ENCODE measurements around the gene UBE2Q1.
A peak's percentile ranks its signal among the peaks of the same experiment; 100 is the strongest.

Gene UBE2Q1

DNA sequence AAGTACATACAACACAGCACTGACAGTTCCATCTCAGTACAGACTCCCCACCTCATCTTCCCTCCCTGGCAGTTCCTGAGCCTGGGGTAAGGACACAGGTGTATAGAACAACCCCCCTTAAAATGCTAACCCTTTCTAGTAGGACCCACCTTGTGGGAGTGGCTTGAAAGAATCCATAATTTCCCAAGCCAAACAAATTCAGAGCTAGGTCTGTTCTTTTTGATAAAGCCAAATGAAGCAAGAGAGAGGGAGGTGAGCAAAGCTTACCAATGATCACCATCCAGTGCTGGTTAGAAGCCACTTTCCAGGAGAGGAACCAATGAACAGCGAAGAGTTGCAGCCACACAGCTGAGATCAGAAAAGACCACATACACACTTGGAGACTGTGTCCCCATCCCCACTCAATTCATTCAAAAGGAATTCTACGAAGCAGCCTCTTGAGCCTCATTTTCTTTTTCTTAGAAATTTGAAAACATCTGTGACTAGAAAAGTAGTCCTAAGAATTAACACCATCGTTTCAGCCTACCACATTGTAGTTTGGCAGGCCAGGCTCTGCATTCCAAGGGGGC is 9.2 kb downstream of the UBE2Q1 start:
- no peak for DNase-seq (ENCODE audit: extremely low spot score)
- ChIA-PET CTCF (interaction anchor here (1.2 to 14.3 kb wide), 3 partner anchors 36 to 83 kb away, joined by 3 to 369 read pairs (median 42); no protein-coding TSS in a partner anchor), POLR2A (interaction anchor here (0.9 kb wide), 1 partner anchor 68 kb away, joined by 3 read pairs; no protein-coding TSS in a partner anchor)
- TF ChIP-seq, protein P1, sequence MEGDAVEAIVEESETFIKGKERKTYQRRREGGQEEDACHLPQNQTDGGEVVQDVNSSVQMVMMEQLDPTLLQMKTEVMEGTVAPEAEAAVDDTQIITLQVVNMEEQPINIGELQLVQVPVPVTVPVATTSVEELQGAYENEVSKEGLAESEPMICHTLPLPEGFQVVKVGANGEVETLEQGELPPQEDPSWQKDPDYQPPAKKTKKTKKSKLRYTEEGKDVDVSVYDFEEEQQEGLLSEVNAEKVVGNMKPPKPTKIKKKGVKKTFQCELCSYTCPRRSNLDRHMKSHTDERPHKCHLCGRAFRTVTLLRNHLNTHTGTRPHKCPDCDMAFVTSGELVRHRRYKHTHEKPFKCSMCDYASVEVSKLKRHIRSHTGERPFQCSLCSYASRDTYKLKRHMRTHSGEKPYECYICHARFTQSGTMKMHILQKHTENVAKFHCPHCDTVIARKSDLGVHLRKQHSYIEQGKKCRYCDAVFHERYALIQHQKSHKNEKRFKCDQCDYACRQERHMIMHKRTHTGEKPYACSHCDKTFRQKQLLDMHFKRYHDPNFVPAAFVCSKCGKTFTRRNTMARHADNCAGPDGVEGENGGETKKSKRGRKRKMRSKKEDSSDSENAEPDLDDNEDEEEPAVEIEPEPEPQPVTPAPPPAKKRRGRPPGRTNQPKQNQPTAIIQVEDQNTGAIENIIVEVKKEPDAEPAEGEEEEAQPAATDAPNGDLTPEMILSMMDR (IDR thresholded peaks at IDR 0.05; ENCODE audit: control extremely low read depth, extremely low read depth, low read depth, missing control alignments) = no peak

DNA sequence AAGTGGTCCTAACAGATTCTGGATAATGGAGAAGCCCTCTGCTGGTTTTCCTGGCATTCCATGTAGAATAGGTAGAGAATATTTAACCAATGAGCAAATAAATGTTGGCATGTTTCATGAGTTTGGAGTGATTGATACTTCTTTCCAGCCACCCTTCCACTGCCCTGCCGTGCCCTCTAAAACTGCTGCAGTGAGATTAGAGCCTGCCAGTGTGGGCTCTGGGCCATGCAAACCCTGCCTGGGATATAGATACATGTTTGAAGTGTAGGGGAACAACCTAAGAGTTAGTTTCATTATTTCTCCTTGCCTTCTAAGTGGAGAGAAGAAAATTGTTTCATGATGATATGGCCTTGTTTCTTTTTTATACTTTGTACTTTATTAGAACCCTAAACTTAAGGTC is 10.4 kb downstream of the UBE2Q1 start:
- ChIA-PET POLR2A (no interaction called here), CTCF (interaction anchor here (4.4 to 14.3 kb wide), 2 partner anchors 68 to 81 kb away, joined by 42 to 369 read pairs; no protein-coding TSS in a partner anchor)
- DNase-seq (ENCODE audit: extremely low spot score) = no peak
- TF ChIP-seq, protein P1 (IDR thresholded peaks at IDR 0.05; ENCODE audit: control extremely low read depth, extremely low read depth, low read depth, missing control alignments) = no peak

DNA sequence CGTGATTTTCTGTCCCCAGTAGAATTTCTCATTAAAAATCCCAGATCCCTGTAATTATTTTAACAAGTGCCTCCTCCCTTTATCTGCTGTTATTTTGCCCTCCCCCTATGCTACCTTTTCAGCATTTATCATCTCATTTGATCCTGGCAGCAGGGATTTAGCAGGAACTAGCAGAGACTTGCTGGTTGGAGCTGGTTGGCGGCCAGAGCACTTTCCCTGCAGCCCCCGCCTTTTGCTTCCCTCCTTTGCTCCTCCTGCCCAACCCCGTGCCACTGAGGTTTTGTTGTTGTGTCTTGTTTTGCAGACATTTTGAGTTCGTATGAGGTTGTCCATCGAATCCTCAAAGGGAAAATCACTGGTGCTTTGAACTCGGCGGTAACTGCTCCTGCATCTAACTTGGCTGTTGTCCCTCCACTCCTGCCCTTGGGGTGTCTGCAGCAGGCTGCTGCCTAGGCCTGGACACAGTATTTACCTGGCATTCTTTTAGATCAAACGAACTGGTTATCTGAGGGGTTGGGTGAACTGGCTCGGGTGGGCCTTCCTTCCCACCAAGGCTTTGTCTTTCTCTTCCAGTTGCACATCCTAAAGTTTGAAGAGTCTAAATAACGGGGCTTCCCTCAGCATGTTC is 11.2 kb downstream of the UBE2Q1 start:
- POLR2A ChIA-PET = interaction anchor here (0.7 kb wide), 1 partner anchor 61 kb away, joined by 3 read pairs; no protein-coding TSS in a partner anchor
- CTCF ChIA-PET = interaction anchor here (0.6 to 14.3 kb wide), 68 partner anchors 8 to 473 kb away, joined by 3 to 369 read pairs (median 4); partner anchors contain the start of genes SHE, TDRD10 and UBE2Q1
- DNase-seq (ENCODE audit: extremely low spot score) = no peak

DNA sequence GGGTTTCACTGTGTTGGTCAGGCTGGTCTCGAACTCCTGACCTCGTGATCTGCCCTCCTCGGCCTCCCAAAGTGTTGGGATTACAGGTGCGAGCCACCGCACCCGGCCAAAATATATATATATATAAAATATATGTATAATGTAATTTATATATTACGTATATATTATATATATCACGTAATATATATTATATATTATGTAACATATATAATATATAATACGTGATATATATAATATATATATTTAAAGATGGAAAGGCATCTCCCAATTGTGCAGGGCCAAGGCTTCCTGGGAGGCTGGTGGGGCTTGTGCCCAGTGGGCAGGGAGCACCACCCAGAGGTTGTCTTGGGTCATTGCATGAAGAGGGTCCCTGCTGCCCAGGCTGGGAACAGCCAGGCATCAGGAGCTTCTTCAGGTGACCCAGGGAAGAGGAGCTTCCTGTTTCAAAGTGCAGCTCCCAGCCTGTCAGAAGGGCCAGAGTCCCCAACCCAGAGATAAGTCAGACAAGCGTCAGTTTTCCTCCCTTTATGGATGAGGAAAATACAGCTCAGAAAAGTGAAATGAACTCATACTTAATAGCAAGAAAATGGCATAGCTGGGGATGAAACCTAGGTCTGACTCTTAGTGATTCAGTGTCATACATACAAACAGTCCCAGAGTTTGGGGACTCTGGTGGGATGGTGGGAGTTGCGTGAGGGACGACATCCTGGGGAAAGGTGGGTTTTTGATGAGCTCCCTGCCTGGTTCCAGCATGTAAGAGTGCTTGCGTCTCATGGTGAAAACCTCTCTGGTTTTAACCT is 12.0 kb downstream of the UBE2Q1 start:
- DNase-seq (ENCODE audit: extremely low spot score) = peak; percentile 82
- ChIA-PET CTCF (interaction anchor here (0.6 to 14.3 kb wide), 72 partner anchors 9 to 473 kb away, joined by 3 to 369 read pairs (median 4); partner anchors contain the start of genes SHE, TDRD10 and UBE2Q1), POLR2A (interaction anchor here (0.7 kb wide), 1 partner anchor 60 kb away, joined by 3 read pairs; no protein-coding TSS in a partner anchor)
- TF ChIP-seq, protein P1 (IDR thresholded peaks at IDR 0.05; ENCODE audit: control extremely low read depth, extremely low read depth, low read depth, missing control alignments) = peak; percentile 89

More for the DNA sequence above, 11.2 kb downstream of the UBE2Q1 start:
- TF ChIP-seq, protein P1 (IDR thresholded peaks at IDR 0.05; ENCODE audit: control extremely low read depth, extremely low read depth, low read depth, missing control alignments) = no peak

DNA sequence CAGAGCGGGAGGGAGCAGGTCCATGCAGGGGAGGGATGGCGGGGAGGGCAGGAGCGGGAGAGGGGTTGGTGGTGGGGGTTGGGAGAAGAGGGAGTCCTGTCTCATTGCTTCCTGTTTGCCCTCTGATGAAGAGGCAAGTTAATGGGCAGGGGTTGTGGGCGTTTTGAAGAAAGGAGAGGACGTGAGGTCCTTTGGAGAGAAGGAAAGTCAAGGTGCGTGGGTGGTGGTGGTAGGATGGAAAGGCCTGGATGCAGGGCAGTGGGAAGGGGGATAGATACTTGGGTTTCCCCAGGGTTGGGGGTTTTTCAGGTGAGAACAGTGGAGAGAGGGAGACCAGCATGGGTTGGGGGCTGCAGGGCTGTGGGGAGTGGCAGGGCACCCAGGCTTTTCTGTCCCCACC is 17.2 kb downstream of the UBE2Q1 start:
- DNase-seq (ENCODE audit: extremely low spot score) = no peak
- ChIA-PET POLR2A (no interaction called here), CTCF (interaction anchor here (0.9 to 10.7 kb wide), 3 partner anchors 46 to 61 kb away, joined by 3 to 60 read pairs (median 3); no protein-coding TSS in a partner anchor)
- TF ChIP-seq, protein P1 (IDR thresholded peaks at IDR 0.05; ENCODE audit: control extremely low read depth, extremely low read depth, low read depth, missing control alignments) = no peak

Data from GM10248 (cell line).